ENCODE results near the gene XXYLT1. TPM values are rescaled to one million over a fixed set of nuclear protein-coding genes. Genes with fewer than 3 reads are reported as not detected.
A peak's percentile ranks its signal among the peaks of the same experiment; 100 is the strongest.

Gene XXYLT1
- total and polyA plus RNA-seq, 10 of the 15 experiments (the other 5 are each of a cell fraction or from before 2014, with no cell fraction given), result 1.2 to 14.2 (median 9.3) TPM

GRCh38 chr3:195148549-195148948, 122.4 kb downstream of the XXYLT1 start:
- Histone ChIP-seq H2AFZ (ENCODE audit: control insufficient read depth, low read depth, low read length) (no peak overlapping the region; the same call in 1 of the 2 replicates), H3K4me3 (peak overlapping the region; percentile 93), H3K36me3 (ENCODE audit: control insufficient read depth in 2 of 2, insufficient read depth in 2 of 2, low read length in 1 of 2) (peaks cover 0 to 6% of the 10 kb centered on the region in 2 experiments; a peak in 2 of 4 replicates), H3K27me3 (replicated peaks in 1 of 2; ENCODE audit: control insufficient read depth in 2 of 2, insufficient read depth in 2 of 2, low read length in 1 of 2) (no peaks in the 10 kb centered on the region), H3K4me2 (ENCODE audit: control insufficient read depth, insufficient read depth) (peak overlapping the region; percentile 99), H3K9me3 (replicated peaks; ENCODE audit: control insufficient read depth, insufficient read depth, low read length) (no peaks in the 10 kb centered on the region), H3K4me1 (ENCODE audit: control insufficient read depth, insufficient read depth, low read length) (peaks cover 46% of the 10 kb centered on the region), H4K20me1 (ENCODE audit: control insufficient read depth, insufficient read depth) (no peaks in the 10 kb centered on the region), H3K79me2 (ENCODE audit: control insufficient read depth, insufficient read depth, low read length) (peaks cover 41% of the 10 kb centered on the region), H3K9ac (ENCODE audit: control insufficient read depth, insufficient read depth, low read length) (peak overlapping the region; percentile 87), H3K27ac (ENCODE audit: control insufficient read depth, insufficient read depth) (peak overlapping the region; percentile 91)
- in situ Hi-C loops (cut with MboI), result loop anchor here (5.0 to 25.0 kb wide), 3 partner anchors 109 to 1289 kb away; partner anchors contain the start of genes PPP1R2 and UBXN7
- ChIA-PET POLR2A (interaction anchor here (0.9 to 5.7 kb wide), 10 partner anchors 10 to 110 kb away, joined by 3 to 136 read pairs (median 6); no protein-coding TSS in a partner anchor), CTCF (interaction anchor here (0.6 to 4.2 kb wide), 11 partner anchors 11 to 466 kb away, joined by 3 to 44 read pairs (median 3); no protein-coding TSS in a partner anchor), SMC1A (ENCODE audit: uncharacterized antibody, unreplicated experiment) (interaction anchor here (0.8 to 8.7 kb wide), 12 partner anchors 9 to 474 kb away, joined by 3 to 178 read pairs (median 7); no protein-coding TSS in a partner anchor), RAD21 (ENCODE audit: unreplicated experiment) (interaction anchor here (0.6 to 6.6 kb wide), 16 partner anchors 11 to 476 kb away, joined by 3 to 111 read pairs (median 6); partner anchors contain the start of genes LSG1 and PPP1R2)
- WGBS (ENCODE audit: insufficient coverage, insufficient replicate concordance, low lambda C conversion rate, missing lambda C conversion rate), result under 1% methylated on average over 10 of the region's 10 CpGs
- peak; percentile 49 for ATAC-seq
- FAIRE-seq, result no peak
- no peak for DNase-seq (ENCODE audit: low read depth, low spot score)
- BruUV-seq (replicated peaks), result no TSS peak
- intact Hi-C loops (cut with micrococcal nuclease; ENCODE audit: unreplicated experiment), result loop anchor here (2.0 kb wide), 1 partner anchor 110 kb away; no protein-coding TSS in a partner anchor
- TF ChIP-seq HDAC2 (IDR thresholded peaks at IDR 0.05) (no peak), ZNF24 (IDR thresholded peaks at IDR 0.05) (no peak), CHD1 (IDR thresholded peaks at IDR 0.05; ENCODE audit: low read depth, low read length) (peak; percentile 35; the same call in 1 of the 2 replicates), NR2C2 (IDR thresholded peaks at IDR 0.05; ENCODE audit: borderline replicate concordance, control insufficient read depth, insufficient read length, low read depth) (no peak), HDGF (IDR thresholded peaks at IDR 0.05) (no peak), ZNF207 (IDR thresholded peaks at IDR 0.05; ENCODE audit: borderline replicate concordance) (no peak), SUZ12 (IDR thresholded peaks at IDR 0.05; ENCODE audit: unreplicated experiment) (no peak), NKRF (conservative IDR thresholded peaks at IDR 0.05) (no peak), TCF3 (IDR thresholded peaks at IDR 0.05; ENCODE audit: borderline replicate concordance, insufficient read depth, low read depth, low read length) (no peak), RCOR1 (conservative IDR thresholded peaks at IDR 0.05; ENCODE audit: low read depth, low read length) (no peak), ATF7 (IDR thresholded peaks at IDR 0.05; ENCODE audit: low read depth) (peak; percentile 38; the same call in 1 of the 2 replicates), SMAD1 (IDR thresholded peaks at IDR 0.05; ENCODE audit: low read depth, partially characterized antibody) (peak; percentile 22), ZSCAN29 (IDR thresholded peaks at IDR 0.05) (no peak), YY1 (IDR thresholded peaks at IDR 0.05; ENCODE audit: low read depth, low read length) (0 out of 2 replicates have a peak, but pooled peaks have one; percentile 13), IRF3 (IDR thresholded peaks at IDR 0.05) (no peak), BRCA1 (IDR thresholded peaks at IDR 0.05; ENCODE audit: low read depth, low read length) (no peak), RAD51 (IDR thresholded peaks at IDR 0.05) (no peak), NFYA (IDR thresholded peaks at IDR 0.05; ENCODE audit: borderline replicate concordance, low read depth, low read length) (no peak), IRF5 (IDR thresholded peaks at IDR 0.05; ENCODE audit: borderline replicate concordance) (no peak)
